ENCODE data around the gene CISD2.
"Not testable (repeated sequence)": the region's sequence is repeated elsewhere in the genome, so short reads cannot be mapped to it uniquely, and the experiment has no call there.

CISD2 gene

GRCh38 chr4:102935716-102936115 lies 66.9 kb downstream of the CISD2 start:
- DNase-seq = no peak

- DNase-seq = not testable (repeated sequence)
These were observed 69.3 kb downstream of the CISD2 start for GRCh38 chr4:102938063-102938462.

Measured in fibroblast of skin of abdomen (primary cell).